GM06990 (cell line): ENCODE data around the gene COQ10B.
"Not testable (repeated sequence)": the region's sequence is repeated elsewhere in the genome, so short reads cannot be mapped to it uniquely, and the experiment has no call there.

ENCODE experiments used
- DNase-seq: peaks from one replicate; pipeline ENCODE4 v3.0.0-alpha.2; 2011; ENCODE audit not compliant: insufficient read length; ENCODE audit errors: extremely low read depth
- H3K27me3 ChIP-seq: replicated peaks from 2 replicates; pipeline ENCODE4 v1.6.0; 2011; ENCODE audit warnings: low read length; ENCODE audit not compliant: control insufficient read depth, insufficient read depth
- H3K36me3 ChIP-seq: 2 replicates; pipeline ENCODE4 v1.5.1; 2011; ENCODE audit warnings: low read length; ENCODE audit not compliant: control insufficient read depth, insufficient read depth
- H3K4me3 ChIP-seq: replicated peaks from 2 replicates; pipeline ENCODE4 v1.5.1; 2011; ENCODE audit warnings: low read depth, mild to moderate bottlenecking, control low read depth, low read length
- TF ChIP-seq, protein P1 (sequence below): IDR thresholded peaks from 2 replicates; pipeline ENCODE4 v1.5.1; 2011; ENCODE audit warnings: low read length, control low read depth, mild to moderate bottlenecking, inconsistent platforms; ENCODE audit not compliant: insufficient read depth, poor library complexity, severe bottlenecking

COQ10B gene

DNA sequence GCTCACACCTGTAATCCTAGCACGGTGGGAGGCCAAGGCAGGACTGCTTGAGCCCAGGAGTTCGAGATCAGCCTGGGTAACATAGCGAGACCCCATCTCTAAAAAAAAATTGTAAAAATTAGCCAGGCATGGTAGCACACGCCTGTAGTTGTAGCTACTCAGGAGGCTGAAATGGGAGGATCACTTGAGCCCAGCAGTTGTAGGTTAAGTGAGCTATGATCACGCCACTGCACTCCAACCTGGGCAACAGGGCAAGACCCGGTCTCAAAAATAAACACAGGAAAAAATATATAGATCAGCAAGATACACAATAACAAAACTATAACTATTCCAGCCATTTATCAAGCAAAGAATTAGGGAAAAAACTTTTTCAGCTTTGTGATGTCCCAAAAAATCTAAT is 21.5 kb upstream of the COQ10B start:
- TF ChIP-seq, protein P1, sequence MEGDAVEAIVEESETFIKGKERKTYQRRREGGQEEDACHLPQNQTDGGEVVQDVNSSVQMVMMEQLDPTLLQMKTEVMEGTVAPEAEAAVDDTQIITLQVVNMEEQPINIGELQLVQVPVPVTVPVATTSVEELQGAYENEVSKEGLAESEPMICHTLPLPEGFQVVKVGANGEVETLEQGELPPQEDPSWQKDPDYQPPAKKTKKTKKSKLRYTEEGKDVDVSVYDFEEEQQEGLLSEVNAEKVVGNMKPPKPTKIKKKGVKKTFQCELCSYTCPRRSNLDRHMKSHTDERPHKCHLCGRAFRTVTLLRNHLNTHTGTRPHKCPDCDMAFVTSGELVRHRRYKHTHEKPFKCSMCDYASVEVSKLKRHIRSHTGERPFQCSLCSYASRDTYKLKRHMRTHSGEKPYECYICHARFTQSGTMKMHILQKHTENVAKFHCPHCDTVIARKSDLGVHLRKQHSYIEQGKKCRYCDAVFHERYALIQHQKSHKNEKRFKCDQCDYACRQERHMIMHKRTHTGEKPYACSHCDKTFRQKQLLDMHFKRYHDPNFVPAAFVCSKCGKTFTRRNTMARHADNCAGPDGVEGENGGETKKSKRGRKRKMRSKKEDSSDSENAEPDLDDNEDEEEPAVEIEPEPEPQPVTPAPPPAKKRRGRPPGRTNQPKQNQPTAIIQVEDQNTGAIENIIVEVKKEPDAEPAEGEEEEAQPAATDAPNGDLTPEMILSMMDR, result no peak
- Histone ChIP-seq H3K27me3 (no peaks in the 10 kb centered on the region), H3K4me3 (peak overlapping the region; percentile 96), H3K36me3 (no peaks in the 10 kb centered on the region; the same call in none of the 2 replicates)
- no peak for DNase-seq

DNA sequence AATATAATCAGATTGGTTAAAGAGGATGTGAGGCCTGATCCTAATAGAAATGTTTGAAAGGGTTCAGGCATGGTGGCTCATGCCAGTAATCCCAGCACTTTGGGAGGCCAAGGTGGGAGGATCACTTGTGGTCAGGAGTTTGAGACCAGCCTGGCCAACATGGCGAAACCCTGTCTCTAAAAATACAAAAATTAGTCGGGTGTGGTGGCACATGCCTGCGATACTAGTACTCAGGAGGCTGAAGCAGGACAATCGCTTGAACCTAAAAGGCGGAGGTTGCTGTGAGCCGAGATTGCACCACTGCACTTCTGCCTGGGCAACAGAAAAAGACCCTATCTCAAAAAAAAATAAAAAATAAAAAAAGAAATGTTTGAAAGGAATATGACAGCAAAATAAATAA is 20.8 kb upstream of the COQ10B start:
- not testable (repeated sequence) for H3K27me3 ChIP-seq, DNase-seq, H3K36me3 ChIP-seq
- peak overlapping the region; percentile 96 for H3K4me3 ChIP-seq

DNA sequence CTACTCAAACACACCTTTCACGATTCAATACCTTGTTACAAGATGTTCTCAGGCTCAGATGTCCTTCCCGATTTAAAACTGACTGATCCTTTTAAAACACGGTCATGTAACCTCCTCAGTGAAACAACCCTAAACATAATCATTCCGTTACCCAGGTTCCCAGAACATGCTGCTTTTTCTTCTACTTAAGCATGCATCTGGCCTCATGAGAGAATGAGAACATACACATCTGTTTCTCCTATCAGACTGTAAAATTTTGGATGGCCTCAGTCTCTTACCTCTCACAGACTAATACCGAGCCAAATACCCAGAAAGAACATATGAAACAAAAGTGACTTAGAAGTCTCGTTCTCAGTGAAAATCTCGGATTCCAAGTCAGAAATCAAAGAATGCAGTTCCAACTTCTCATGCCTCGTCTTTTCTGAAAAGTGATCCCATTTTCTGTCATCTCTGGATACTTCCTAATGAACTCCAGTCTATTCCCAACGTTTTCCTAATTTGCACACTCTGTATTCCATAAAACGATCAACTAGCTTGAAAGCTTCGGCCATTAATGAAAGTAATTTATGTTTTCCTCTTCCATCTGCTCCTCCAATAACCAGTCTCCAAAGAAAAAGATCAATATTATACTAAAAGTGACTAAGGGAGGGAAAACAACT is 19.4 kb upstream of the COQ10B start:
- no peak for DNase-seq
- TF ChIP-seq, protein P1, result no peak
- Histone ChIP-seq H3K27me3 (no peaks in the 10 kb centered on the region), H3K4me3 (peak overlapping the region; percentile 96), H3K36me3 (no peaks in the 10 kb centered on the region; the same call in 1 of the 2 replicates)

DNA sequence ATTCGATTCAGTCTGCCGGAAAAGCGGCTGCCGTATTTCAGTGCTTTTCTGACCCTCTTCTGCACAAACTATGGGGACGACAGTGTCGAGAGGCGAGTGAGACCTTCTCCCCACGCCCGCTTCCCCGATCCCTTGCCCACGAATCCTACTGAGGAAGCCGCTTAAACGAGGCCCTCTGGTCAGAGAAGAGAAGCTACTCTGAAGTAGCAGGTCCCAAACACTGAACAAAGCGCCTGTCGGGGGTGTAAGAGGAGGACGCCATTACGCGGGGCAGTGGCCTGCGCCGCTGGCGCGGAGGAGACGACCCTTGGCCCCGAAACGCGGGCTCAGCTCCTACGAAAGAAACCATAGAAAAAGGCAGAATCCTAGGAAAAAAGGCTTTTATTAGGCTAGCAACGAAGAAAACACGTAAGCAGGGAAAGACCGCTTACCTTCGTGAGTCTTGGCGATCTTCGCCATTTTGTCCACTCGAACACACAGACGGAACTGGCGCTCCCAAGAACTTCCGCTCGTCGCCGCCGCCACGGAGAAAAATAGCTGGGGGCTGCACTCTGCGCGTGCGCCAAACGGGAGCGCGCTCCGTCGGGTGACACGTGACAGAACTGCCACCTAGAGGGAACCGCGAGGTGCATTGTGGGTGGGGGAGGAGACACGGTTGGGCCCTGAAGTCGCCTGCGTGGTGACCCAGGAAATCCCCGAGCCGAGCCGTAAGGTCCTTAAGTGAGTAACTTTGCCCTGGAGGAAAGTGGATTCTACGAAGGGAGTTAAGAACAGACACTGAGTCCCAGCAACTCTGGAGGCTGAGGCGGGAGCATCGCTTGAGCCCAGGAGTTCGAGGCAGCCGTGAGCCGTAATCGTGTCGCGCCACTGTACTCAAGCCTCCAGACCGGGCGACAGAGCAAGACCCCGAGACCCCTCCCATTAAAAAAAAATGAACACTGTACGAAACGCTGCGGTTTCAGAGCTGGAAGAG is 18.5 kb upstream of the COQ10B start, which contains the start of gene SF3B1:
Gene SF3B1 (minus strand): TSS at position 488 of the 973 bp plus-strand sequence. CDS start 29 bp downstream, at position 459.
- TF ChIP-seq, protein P1, result no peak
- Histone ChIP-seq H3K36me3 (no peaks in the 10 kb centered on the region), H3K4me3 (peak within 1 kb of the TSS; percentile 96), H3K27me3 (no peaks in the 10 kb centered on the region)
- peak; percentile 100 for DNase-seq

DNA sequence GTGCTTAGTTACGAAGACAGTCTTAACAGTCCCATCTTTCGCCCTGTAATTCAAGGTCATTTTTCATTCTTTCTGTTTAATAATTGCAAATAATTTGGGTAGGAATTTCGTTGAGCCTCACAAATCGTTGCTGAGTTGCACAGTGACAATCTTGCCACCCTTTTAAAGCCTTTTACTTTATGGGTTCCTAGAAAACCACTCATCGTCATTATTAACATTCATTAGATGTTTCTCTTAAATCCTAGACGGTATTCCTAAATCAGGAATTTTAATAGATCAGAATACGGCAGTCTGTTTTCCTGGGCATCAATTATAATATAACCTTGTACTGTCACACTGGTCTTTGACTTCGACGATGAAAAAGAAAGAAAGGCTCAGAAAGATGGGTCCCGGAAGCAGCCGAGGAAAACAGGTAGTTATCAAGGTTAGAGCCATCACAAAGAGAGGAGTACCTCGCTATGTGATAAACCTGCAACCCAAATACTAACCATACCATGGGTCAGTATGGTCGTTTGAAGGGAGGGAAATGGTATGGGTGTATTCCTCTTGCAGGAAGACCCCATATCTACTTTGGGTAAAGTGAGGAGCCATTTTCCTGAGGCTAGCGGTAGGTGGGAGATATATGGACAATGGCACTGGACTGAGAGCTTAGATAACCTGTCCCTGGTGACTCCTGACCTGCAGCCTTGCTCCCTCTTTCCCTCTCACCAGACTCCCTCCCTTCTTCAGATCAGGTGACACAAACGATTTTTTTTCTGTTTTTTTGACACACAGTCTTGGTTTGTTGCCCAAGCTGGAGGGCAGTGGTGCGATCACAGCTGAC is 17.5 kb upstream of the COQ10B start:
- TF ChIP-seq, protein P1, result no peak
- Histone ChIP-seq H3K4me3 (peak overlapping the region; percentile 96), H3K27me3 (no peaks in the 10 kb centered on the region), H3K36me3 (no peaks in the 10 kb centered on the region)
- DNase-seq, result no peak

DNA sequence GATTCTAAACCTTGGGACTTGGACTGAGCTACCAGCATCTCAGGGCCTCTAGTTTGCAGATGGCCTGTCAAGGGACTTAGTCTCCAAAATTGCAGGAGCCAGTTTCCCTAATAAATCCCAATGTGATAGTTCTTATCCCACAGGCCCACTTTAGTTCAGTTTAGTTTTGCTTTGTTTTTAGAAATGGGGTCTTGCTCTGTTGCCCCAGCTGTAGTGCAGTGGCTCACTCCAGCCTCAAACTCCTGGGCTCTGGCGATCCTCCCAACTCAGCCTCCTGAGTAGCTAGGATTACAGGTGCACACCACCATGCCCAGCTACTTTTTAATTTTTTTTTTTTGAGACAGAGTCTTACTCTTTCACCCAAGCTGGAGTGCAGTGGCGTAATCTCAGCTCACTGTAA is 16.0 kb upstream of the COQ10B start:
- no peak for DNase-seq
- H3K4me3 ChIP-seq, result no peak overlapping the region
- TF ChIP-seq, protein P1, result no peak

More for the DNA sequence above, 16.0 kb upstream of the COQ10B start:
- Histone ChIP-seq H3K36me3 (no peaks in the 10 kb centered on the region), H3K27me3 (no peaks in the 10 kb centered on the region)
